Anterior cingulate cortex (tissue), 58 donors: ENCODE data around the gene MRPL28.

Source experiments
- DNase-seq, 58 donors: peaks; one replicate each; lab custom pipeline; 2025; lab: John Stamatoyannopoulos, UW

MRPL28 gene

GRCh38 chr16:375927-376816 is 5.8 kb upstream of the MRPL28 start:
- no peak for DNase-seq

GRCh38 chr16:375212-375611 is 4.9 kb upstream of the MRPL28 start:
- no peak for DNase-seq

- no peak for DNase-seq
Measured at GRCh38 chr16:374616-374926, 4.2 kb upstream of the MRPL28 start.

- DNase-seq = no peak
Measured at GRCh38 chr16:373848-374615, 3.7 kb upstream of the MRPL28 start.

- DNase-seq = no peak
Measured at GRCh38 chr16:373020-373598, 2.8 kb upstream of the MRPL28 start.

GRCh38 chr16:372302-372983 is 2.1 kb upstream of the MRPL28 start:
- DNase-seq = no peak

- no peak for DNase-seq
Measured at GRCh38 chr16:371515-372301, 1.4 kb upstream of the MRPL28 start.

- DNase-seq = no peak
Measured at GRCh38 chr16:370979-371514, 709 bp upstream of the MRPL28 start.

- no peak for DNase-seq
Measured at GRCh38 chr16:369866-370436, 387 bp downstream of the MRPL28 start.

- no peak for DNase-seq
Measured at GRCh38 chr16:369275-369865, 968 bp downstream of the MRPL28 start.

GRCh38 chr16:368388-369158 is 1.8 kb downstream of the MRPL28 start:
- no peak for DNase-seq

- no peak for DNase-seq
Measured at GRCh38 chr16:367333-367903, 2.9 kb downstream of the MRPL28 start.

GRCh38 chr16:366476-366875 is 3.9 kb downstream of the MRPL28 start:
- DNase-seq = no peak

- no peak for DNase-seq
Measured at GRCh38 chr16:364595-365491, 5.5 kb downstream of the MRPL28 start.

GRCh38 chr16:363766-364490 is 6.4 kb downstream of the MRPL28 start:
- no peak for DNase-seq

GRCh38 chr16:363110-363765 is 7.1 kb downstream of the MRPL28 start:
- DNase-seq = no peak
